Measurements from ENCODE around the gene SARM1.

DNA sequence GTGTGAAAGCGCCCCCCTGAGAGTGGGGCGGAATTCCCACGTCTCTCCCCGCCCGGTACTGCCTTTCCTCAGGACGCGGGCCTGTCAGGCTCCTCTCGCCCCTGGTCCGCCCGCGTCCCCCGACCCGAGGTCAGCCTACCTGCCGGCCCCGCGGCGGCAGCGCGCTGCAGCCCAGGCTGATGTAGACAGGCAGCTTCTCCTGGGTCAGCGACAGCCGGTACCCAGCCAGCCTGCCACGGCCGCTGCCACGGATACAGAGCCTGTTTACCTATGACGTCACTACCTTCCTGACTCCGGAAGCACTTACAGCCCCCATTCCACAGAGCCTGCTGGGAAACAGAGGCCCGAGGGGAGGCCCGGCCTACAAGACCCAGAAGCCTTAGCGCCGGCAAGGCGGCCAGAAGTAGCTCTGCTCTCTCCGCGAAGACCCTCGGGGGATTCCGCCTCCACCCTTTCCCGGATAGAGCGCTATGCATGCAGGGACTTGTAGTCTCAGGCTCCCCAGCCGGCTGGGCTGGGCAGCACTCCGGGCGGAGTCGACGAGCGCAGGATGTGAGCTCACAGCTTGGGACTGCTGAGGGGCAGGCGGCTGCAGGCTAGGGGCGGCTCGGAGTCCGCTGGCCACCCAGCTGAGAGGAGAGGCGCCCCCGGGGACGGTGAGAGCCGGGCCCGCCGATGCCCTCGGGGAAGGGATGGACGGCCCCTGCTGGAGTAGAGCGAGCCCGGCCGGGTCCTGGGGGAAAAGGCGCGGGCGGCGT lies 36.1 kb upstream of the SARM1 start, which contains the start of the genes IFT20 and TNFAIP1:
- TF ChIP-seq, protein P1, sequence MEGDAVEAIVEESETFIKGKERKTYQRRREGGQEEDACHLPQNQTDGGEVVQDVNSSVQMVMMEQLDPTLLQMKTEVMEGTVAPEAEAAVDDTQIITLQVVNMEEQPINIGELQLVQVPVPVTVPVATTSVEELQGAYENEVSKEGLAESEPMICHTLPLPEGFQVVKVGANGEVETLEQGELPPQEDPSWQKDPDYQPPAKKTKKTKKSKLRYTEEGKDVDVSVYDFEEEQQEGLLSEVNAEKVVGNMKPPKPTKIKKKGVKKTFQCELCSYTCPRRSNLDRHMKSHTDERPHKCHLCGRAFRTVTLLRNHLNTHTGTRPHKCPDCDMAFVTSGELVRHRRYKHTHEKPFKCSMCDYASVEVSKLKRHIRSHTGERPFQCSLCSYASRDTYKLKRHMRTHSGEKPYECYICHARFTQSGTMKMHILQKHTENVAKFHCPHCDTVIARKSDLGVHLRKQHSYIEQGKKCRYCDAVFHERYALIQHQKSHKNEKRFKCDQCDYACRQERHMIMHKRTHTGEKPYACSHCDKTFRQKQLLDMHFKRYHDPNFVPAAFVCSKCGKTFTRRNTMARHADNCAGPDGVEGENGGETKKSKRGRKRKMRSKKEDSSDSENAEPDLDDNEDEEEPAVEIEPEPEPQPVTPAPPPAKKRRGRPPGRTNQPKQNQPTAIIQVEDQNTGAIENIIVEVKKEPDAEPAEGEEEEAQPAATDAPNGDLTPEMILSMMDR (IDR thresholded peaks at IDR 0.05), result no peak
- peak; percentile 96 for TF ChIP-seq POLR2A (IDR thresholded peaks at IDR 0.05)
